Kidney capillary endothelial cell (primary cell): ENCODE data around the gene PFKFB4.
"Not testable (repeated sequence)": the region's sequence is repeated elsewhere in the genome, so short reads cannot be mapped to it uniquely, and the experiment has no call there.

Experiments
- DNase-seq: peaks from one replicate; pipeline ENCODE4 v3.0.0-alpha.2; 2018; ENCODE audit warnings: low spot score

Gene PFKFB4

GRCh38 chr3:48492461-48493202, 64.0 kb downstream of the PFKFB4 start:
- no peak for DNase-seq

GRCh38 chr3:48486952-48487351, 69.7 kb downstream of the PFKFB4 start:
- no peak for DNase-seq

- not testable (repeated sequence) for DNase-seq
Measured at GRCh38 chr3:48482822-48483221, 73.8 kb downstream of the PFKFB4 start.

DNA sequence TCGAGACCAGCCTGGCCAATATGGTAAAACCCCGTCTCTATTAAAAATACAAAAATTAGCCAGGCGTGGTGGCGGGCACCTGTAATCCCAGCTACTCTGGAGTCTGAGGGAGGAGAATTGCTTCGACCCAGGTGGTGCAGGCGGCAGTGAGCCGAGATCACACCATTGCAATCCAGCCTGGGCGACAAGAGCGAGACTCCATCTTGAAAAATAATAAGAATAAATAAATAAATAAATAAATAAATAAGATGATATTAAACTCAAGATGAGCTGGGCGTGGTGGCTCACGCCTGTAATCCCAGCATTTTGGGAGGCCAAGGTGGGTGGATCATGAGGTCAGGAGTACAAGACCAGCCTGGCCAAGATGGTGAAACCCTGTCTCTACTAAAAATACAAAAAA, 75.7 kb downstream of the PFKFB4 start:
- not testable (repeated sequence) for DNase-seq

- no peak for DNase-seq
Measured at GRCh38 chr3:48478626-48479555, 77.7 kb downstream of the PFKFB4 start.

DNA sequence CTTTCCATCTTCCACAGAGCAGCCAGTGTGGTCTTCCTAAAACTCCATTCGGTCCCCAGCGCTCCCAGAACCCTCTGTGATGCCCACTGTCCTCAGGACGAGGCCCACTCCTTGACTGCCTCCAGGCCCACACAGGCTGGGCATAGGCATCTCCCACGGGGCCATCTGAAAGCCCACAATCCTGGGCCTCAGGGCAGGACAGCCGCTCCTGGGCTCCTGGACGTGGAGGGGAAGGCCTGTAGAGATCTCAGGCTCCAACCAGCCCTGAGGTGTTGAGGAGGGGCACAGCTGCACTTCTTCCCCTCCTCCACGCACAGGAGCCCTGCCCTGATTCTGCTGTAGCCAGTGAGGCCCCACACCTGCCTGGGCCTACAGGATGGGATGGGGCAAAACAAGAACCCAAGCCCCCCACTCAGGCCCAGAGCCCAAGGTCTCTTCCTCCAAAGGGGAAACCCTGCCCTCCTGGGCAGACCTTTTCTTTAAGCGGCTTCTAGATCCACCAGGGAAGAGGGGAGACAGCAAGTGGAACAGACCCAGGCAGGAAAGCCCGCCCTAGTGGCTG, 78.6 kb downstream of the PFKFB4 start:
- no peak for DNase-seq

- no peak for DNase-seq
Measured at GRCh38 chr3:48476426-48477053, 80.1 kb downstream of the PFKFB4 start.

DNA sequence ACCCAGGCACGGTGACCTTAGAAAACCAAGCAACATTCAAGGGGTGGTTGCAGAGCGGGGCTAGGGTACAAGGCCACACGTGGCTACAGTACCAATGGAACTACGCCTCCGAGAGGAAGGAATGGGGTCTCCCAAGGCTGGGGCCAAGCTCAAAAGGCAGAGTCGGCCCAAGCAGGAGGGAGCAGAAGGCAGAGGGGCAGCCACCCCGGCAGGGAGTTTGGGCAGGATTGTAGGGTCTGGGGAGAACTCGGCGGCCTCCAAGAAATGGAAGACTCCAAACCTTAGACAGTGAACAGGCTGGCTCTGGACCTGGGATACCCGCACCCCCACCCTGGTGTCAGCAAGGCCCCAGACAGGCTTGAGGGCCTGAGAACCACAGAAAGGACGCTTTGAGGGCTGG, 81.4 kb downstream of the PFKFB4 start:
- DNase-seq, result no peak

DNA sequence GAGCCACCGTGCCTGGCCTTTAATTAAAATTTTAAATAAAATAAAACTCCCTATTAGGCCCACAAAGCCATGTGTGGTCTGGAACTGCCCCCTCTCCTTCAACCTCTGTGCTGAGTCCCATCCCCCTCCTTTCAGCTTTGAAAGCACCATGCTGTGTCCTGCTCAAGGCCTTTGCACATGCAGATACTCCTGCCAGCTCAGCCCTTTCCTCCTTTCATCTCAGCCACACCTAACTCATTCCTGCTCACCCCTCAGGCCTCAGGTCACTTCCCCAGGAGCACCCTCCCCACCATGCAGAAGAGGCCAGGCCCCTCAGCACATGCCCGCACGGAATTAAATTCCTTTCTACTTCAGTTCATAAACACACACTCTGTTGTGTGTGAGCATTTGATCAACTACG, 82.0 kb downstream of the PFKFB4 start:
- DNase-seq, result no peak

- not testable (repeated sequence) for DNase-seq
Measured at GRCh38 chr3:48474031-48474430, 82.6 kb downstream of the PFKFB4 start.

DNA sequence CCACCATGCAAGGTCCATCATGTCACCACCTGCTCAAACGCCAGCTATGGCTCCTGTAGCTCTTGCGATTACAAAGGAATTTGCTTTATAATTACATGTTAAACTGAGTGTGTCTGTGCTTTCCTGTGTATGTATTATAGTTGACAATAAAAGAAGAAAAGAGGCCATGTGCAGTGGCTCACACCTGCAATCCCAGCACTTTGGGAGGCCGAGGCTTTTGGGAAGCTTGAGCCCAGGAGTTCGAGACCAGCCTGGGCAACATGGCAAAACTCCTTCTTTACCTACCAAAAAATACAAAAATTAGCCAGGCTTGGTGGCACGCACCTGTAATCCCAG, 83.0 kb downstream of the PFKFB4 start:
- DNase-seq, result no peak

DNA sequence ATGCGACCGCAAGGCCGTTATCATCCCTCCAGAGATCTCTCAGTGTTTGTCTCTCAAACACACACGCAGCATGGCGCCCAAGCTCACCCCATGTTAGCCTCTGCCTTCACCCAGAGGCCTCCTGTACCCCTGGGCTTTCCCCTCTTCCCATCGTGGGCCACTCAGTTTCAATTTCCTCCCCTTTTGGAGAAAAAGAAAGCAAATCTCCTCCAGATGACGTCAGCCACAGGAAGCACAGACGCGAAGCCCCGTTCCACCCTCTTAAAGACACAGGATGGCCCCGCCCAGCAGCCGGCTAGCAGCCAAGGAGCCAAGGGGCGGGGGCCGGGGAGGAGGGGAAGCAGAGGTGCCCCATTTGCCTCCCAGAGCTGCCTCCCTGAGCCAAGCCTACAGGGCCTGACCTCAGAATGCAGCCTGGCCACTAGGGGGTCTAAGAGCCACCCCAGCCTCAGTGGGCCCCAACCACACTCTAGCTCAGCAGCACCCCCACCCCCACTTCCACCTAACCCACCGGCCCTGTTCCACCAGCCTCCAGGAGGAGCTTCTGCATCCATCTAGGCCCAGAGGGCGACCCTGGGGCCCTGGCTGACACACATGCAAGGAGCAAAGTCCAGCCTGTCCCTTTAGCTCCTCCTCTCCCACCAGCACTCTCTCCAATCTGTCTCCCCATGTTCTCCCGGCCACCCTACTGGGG, 83.5 kb downstream of the PFKFB4 start:
- DNase-seq, result peak; percentile 79

- no peak for DNase-seq
Measured at GRCh38 chr3:48472673-48472922, 84.0 kb downstream of the PFKFB4 start.

DNA sequence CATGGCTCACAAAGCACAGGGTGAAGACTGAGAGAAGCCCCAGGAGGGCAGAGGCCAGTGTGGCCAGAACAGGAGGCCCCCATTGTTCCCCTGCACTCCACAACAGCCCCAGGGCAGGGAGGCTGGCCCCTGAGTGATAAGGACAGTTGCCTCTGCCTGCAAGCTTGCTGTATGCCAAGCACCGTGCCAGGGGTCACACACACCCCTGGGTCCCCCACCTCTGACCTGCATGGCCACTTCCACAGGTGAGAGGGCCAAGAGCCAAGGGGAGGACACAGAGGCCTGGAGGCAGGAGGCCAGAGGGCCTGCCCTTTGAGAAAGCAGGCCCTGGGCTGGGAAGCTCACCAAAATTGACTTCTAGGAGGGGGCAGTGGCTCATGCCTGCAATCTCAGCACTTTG, 86.3 kb downstream of the PFKFB4 start:
- no peak for DNase-seq

- DNase-seq, result no peak
Measured at GRCh38 chr3:48469046-48469915, 87.3 kb downstream of the PFKFB4 start.

DNA sequence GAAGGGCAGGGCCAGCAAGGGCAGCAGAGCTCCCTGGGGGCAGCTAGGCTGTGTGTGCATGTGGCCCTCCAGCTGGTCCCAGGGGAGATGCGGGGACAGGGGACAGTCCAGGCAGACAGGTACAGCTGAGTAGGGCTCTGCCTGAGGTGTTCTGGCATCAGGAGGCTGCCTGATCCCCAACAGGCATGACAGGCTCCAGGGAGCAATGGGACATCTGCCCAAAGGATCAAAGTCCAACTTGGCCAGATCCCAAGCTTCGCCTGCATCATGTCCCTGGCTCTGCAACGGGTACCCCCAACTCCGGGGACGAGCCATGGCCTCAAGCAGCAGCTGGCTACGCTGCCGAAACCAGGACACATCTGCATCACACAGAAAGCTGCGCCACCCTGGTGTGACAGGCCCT, 88.3 kb downstream of the PFKFB4 start:
- no peak for DNase-seq
